Measurements from ENCODE around the gene CNTN2.

The CNTN2 gene

GRCh38 chr1:205127646-205128045 lies 84.6 kb downstream of the CNTN2 start:
- FAIRE-seq = no peak
